NCI-H1436 treated with DMSO at 0.1 percent for 48 hours (cell line): Measurements from ENCODE around the gene MACC1.
"Not testable (repeated sequence)": the region's sequence is repeated elsewhere in the genome, so short reads cannot be mapped to it uniquely, and the experiment has no call there.

ENCODE experiments used
- DNase-seq: peaks from one replicate; lab custom pipeline; 2025; lab: John Stamatoyannopoulos, UW

The MACC1 gene

GRCh38 chr7:20131776-20132175 lies 85.4 kb downstream of the MACC1 start:
- no peak for DNase-seq

DNA sequence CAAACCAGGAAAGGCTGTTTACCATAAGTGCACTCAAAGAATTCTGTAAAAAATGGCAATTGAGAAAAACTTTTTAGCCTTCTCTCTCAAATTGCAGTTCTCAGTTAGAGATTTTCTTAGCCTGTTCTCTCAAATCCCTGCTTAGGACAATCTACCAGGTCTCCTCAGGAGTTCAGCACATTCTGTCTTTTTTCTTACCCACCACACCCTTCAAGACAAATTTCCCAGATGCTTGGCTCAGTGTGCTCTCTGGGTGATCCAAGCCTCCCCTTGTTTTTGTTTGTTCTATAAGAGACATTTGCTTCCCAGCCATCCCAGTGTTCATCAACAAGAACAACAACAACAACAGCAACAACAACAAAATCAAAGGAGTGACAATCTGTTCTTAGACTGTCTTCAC lies 87.3 kb downstream of the MACC1 start:
- DNase-seq = no peak

- no peak for DNase-seq
Observed at GRCh38 chr7:20128001-20128400, 89.2 kb downstream of the MACC1 start.

GRCh38 chr7:20126060-20126459 lies 91.1 kb downstream of the MACC1 start:
- not testable (repeated sequence) for DNase-seq

- DNase-seq = not testable (repeated sequence)
Observed at GRCh38 chr7:20124087-20124486, 93.1 kb downstream of the MACC1 start.

DNA sequence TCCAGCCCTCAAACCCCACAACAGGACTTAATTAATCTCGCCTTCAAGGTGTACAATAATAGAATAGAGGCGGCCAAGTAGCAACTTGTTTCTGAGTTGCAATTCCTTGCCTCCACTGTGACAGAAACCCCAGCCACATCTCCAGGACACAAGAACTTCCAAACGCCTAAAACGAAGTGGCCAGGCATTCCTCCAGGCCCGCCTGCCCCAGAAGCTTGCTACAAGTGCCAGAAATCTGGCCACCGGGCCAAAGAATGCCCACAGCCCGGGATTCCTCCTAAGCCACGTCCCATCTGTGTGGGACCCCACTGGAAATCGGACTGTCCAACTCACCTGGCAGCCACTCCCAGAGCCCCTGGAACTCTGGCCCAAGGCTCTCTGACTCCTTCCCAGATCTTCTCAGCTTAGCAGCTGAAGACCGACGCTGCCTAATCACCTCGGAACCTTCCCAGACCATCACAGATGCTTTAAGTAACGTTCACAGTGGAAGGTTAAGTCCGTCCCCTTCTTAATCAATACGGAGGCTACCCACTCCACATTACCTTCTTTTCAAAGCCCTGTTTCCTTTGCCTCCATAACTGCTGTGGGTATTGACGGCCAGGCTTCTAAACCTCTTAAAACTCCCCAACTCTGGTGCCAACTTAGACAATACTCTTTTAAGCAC lies 94.4 kb downstream of the MACC1 start:
- not testable (repeated sequence) for DNase-seq

DNA sequence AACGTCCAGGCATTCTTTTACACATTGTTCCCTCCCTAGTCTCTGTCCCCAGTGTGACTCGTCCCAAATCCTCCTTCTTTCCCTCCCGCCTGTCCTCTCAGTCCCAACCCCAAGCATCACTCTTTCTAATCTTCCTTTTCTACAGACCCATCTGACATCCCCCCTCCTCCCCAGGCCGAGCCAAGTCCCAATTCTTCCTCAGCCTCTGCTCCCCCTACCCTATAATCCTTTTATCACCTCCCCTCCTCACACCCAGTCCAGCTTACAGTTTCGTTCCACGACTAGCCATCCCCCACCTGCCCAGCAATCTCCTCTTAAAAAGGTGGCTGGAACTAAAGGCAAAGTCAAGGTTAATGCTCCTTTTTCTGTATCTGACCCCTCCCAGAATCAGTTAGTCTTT lies 95.1 kb downstream of the MACC1 start:
- DNase-seq = no peak

DNA sequence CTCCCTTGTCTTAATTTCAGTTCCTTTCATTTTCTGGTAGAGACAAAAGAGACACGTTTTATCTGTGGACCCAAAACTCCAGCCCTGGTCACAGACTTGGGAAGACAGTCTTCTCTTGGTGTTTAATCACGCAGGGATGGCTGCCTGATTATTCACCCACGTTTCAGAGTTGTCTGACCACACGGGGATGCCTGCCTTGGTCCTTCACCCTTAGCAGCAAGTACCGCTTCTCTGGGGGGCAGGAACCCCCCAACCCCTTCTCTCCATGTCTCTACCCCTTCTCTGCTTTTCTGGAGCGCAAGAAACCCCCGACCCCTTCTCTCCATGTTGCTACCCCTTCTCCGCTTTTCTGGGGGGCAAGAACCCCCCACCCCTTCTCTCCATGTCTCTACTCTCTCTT lies 95.8 kb downstream of the MACC1 start:
- DNase-seq = no peak

- not testable (repeated sequence) for DNase-seq
Observed at GRCh38 chr7:20120611-20121168, 96.5 kb downstream of the MACC1 start.

DNA sequence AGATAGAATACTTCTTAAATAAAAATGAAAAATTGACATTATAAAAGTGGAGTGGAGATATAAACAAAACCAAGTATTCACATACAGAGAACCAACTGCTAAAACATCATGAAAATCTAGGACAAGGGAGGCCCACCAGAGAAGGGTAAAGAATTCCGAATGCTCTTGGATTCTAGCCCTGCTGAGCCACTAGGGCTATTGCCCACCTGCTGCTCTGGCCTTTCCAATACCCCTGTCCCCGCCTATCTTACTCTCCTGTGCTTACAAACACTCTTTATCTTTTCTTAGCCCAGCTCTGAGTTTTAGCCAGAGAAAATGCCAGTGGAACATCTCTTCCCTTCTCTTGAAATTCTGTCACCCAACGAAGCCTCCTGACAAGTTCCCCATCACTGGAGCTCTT lies 100.3 kb downstream of the MACC1 start:
- DNase-seq = no peak

DNA sequence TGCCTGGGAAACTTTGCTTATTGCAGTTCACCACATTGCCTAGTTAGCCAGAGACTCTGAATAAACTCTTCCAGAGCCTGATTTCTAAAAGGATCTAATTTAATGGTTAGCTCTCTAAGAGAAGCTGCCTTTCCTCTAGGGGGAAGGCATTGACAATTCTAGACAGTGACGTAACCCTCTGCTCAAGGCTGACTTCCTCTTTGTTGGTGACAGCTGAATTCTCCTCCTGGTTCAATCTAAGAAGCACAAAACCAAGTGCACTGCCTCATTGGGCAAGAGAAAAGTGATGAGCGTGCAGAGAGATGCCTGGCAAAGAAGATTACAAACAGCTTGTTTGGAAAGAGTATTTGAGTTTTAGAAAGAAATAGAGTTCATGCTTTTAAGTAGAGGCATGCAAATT lies 102.7 kb downstream of the MACC1 start:
- no peak for DNase-seq

DNA sequence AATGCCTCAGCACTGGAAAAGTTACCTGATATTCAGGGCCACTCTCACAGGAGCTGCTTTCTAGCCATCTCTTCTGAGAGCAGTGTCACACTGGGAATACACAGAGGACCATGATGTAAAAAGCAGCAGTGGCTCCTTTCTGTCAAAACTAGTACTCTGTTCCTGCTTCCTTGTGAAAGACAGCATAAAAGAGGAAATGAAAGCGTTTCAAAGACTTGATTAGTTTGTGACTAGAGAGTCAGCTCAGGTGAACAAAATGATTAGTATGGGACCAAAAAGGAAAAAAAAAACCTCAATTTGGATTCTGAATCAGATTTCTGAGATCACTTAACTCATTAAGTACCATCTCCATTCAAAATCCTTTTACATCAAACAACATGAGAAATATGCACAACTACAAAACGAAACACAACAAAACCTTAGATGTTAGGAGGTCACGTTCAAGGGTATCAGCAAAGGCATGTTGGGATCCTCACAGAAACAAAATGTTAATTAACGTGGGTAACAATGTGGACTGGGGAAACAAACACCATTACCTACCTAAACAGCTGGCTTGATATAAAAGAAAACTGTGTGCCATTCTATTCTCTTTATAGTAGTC lies 103.7 kb downstream of the MACC1 start:
- DNase-seq = no peak

- no peak for DNase-seq
Observed at GRCh38 chr7:20112696-20113095, 104.5 kb downstream of the MACC1 start.

DNA sequence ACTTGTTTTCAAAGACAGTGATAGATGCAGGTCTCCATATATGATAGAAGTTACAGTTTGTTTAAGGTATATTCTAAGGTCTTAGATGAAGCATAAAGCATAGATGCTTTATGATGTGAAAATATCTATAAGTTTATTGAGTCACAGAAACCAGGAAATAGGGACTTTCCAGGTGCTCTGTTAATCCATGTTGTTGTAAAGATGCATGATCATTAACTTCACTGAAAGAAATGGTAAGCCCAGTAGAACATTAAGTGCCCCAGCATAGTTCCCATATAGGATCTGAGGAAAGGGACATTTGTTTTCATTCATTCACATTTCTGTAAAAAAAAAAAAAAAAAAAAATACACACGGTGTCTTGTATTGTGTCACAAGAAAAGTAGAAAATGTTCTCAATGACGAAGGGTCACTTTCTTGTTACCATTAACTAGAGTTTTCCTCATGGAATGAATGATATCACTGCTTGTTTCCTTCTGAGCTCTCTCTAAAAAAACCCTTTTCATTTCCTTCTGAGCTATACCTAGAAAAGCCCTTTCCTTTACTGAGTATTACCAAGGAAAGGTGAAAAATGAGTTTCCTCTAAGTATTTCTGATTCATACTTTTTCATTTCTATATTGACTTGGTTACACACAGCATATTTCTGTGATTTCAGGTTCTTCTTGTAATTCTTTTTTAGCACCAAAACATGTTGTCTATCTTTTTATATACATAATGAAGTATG lies 105.2 kb downstream of the MACC1 start:
- DNase-seq = no peak

DNA sequence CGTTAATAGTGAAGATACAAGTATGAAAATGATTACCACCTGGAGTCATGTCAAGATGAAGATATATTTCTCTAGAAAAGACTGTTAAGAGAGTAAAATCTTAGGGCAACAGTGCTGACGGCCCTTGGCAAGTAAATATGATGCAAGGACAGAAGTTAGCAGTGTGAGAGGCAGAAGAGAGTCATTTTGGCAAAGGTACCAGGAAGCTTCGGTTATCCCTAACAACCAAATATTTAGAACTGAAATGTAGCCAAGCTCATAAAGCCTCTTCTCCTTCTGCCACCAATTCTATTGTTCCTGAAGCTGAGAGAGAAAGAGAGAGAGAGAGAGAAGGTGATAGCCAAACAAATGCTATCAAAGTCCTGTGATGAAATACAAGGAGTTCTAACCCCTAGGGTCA lies 109.6 kb downstream of the MACC1 start:
- DNase-seq = no peak

DNA sequence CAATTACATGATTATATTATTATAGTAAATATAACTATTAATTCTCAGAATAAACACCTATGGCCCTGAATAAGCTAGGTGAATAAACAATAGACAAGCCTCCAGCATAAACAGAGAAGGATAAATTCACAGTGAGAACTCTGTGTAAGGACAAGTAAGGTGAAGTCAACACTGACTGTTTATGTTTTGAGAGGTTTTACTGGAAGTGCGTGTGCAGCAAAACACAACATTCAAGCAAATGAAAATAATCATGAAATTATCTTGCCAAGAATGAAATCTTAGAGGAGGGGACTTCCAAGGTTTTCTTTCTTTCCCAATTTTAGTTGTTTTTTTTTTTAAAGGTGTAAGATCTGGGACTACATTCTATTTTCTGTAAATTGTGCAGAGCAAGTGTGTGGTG lies 112.5 kb downstream of the MACC1 start:
- no peak for DNase-seq

DNA sequence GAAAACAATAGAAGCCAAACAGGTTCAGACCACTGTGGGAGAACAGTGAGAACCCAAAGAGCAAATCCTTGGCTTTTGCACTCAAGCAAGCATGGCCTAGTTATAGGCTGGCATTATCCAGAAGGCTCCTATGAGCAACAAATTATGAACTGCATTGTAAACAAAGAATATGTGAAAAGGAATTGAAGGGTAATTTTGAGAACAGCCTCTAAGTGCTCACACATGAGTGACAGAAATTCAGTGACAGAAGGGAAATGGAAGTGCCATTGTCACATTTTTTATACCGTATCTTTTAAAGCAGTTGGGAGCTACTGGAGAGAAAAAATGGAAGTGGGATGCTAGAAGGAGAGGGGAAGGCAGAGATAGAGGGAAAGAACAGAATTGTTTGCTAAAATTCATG lies 114.2 kb downstream of the MACC1 start:
- DNase-seq = no peak

GRCh38 chr7:20095862-20096261 lies 121.3 kb downstream of the MACC1 start:
- DNase-seq = no peak

DNA sequence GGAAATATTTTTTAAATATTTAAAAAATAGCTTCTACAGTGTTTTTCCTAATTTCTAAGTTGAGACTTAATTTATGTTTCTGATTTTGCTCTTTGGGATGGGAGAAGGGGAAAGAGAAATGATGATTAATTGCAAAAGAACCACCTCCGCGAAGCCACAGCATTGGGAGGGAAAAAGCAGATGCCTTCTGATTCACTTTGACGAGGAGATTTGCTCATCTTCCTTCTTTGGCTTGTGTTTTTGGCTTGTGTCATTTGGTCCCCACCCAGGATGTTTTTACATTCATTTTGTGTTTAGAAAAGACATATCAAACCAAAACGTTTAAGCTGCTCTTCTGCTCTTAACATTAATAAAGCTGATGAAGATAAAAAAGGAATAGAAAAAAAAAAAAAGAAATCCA lies 121.7 kb downstream of the MACC1 start:
- DNase-seq = no peak

GRCh38 chr7:20089431-20089830 lies 127.8 kb downstream of the MACC1 start:
- DNase-seq = no peak

DNA sequence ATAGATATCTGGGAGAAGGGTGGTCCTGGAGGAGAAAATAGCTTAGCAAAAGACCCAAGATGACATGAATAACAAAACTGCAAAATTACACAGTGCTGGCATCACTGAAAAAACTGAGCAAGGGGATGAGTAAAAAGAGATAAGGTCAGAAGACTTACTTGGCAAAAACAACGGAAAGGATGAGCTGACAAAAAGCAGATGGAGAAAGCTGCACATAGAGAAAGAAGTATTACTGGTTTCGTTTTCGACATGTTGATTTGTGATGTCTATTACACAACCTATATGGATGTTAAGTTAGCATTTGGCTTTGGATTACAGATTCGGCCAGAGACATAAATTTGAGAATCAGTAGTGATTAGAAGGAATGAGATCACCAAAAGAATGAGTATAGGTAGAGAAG lies 132.1 kb downstream of the MACC1 start:
- DNase-seq = no peak
